DOHH2 (cell line): ENCODE data around the gene CAB39.

Experiments
- H3F3A ChIP-seq: fragments of 200-600 bp; sonication (generic), shearing (Covaris generic); 2 replicates; pipeline ENCODE4 v1.6.0; 2016; ENCODE audit warnings: antibody characterized with exemption, mild to moderate bottlenecking; ENCODE audit not compliant: control insufficient read depth, insufficient read depth
- H3K27ac ChIP-seq: fragments of 200-600 bp; sonication (generic); 2 replicates; pipeline ENCODE4 v1.5.1; 2014; ENCODE audit warnings: low read depth, mild to moderate bottlenecking, low read length, moderate library complexity
- H3K27me3 ChIP-seq: fragments of 200-600 bp; sonication (generic); 2 replicates; pipeline ENCODE4 v1.6.1; 2014; ENCODE audit warnings: mild to moderate bottlenecking, low read length, mixed read lengths; ENCODE audit not compliant: control insufficient read depth
- H3K36me3 ChIP-seq: fragments of 200-600 bp; sonication (generic); 2 replicates; pipeline ENCODE4 v1.6.1; 2014; ENCODE audit warnings: mild to moderate bottlenecking, low read length, moderate library complexity, mixed read lengths; ENCODE audit not compliant: control insufficient read depth
- H3K4me1 ChIP-seq: fragments of 200-600 bp; sonication (generic); 2 replicates; pipeline ENCODE4 v1.6.1; 2014; ENCODE audit warnings: mild to moderate bottlenecking, low read length, mixed read lengths; ENCODE audit not compliant: control insufficient read depth
- H3K4me2 ChIP-seq: fragments of 200-600 bp; sonication (generic); 2 replicates; pipeline ENCODE4 v1.6.0; 2014; ENCODE audit warnings: mild to moderate bottlenecking, low read length, moderate library complexity
- H3K4me3 ChIP-seq: fragments of 200-600 bp; sonication (generic); 2 replicates; pipeline ENCODE4 v1.5.1; 2014; ENCODE audit warnings: mild to moderate bottlenecking, low read length, mixed read lengths
- H3K79me2 ChIP-seq: fragments of 200-600 bp; sonication (generic); 2 replicates; pipeline ENCODE4 v1.6.1; 2014; ENCODE audit warnings: mild to moderate bottlenecking, low read length, mixed read lengths; ENCODE audit not compliant: control insufficient read depth
- H3K9me2 ChIP-seq: fragments of 200-600 bp; sonication (generic); replicated peaks from 2 replicates; pipeline ENCODE4 v1.6.1; 2014; ENCODE audit warnings: mild to moderate bottlenecking, low read length, mixed read lengths; ENCODE audit not compliant: control insufficient read depth
- H3K9me3 ChIP-seq: fragments of 200-600 bp; sonication (generic); 2 replicates; pipeline ENCODE4 v1.6.1; 2014; ENCODE audit warnings: antibody characterized with exemption, low read length, mixed read lengths; ENCODE audit not compliant: control insufficient read depth, insufficient read depth
- H4K20me1 ChIP-seq: fragments of 200-600 bp; sonication (generic); 2 replicates; pipeline ENCODE4 v1.6.0; 2014; ENCODE audit warnings: low read depth, mild to moderate bottlenecking, antibody characterized with exemption, low read length, moderate library complexity; ENCODE audit not compliant: control insufficient read depth, insufficient read depth
- CTCF ChIP-seq: fragments of 200-600 bp; sonication (generic); IDR thresholded peaks from one replicate; pipeline ENCODE4 v1.5.1; 2014; ENCODE audit warnings: antibody characterized with exemption, mild to moderate bottlenecking, low read depth, low read length; ENCODE audit not compliant: poor library complexity, severe bottlenecking
- EZH2phosphoT487 ChIP-seq: fragments of 200-600 bp; sonication (generic); IDR thresholded peaks from 2 replicates; pipeline ENCODE4 v1.6.1; 2017; ENCODE audit warnings: borderline replicate concordance, mild to moderate bottlenecking, antibody characterized with exemption, low read length, moderate library complexity, mixed read lengths

Gene CAB39

GRCh38 chr2:230690439-230690838, 22.2 kb upstream of the CAB39 start:
- Histone ChIP-seq H3K4me1 (no peaks in the 10 kb centered on the region), H4K20me1 (no peaks in the 10 kb centered on the region), H3K4me3 (no peak overlapping the region), H3K79me2 (no peaks in the 10 kb centered on the region), H3K36me3 (no peaks in the 10 kb centered on the region), H3F3A (no peaks in the 10 kb centered on the region), H3K9me3 (no peaks in the 10 kb centered on the region), H3K9me2 (no peaks in the 10 kb centered on the region), H3K27ac (no peak overlapping the region), H3K27me3 (peaks cover 8% of the 10 kb centered on the region; the same call in 1 of the 2 replicates), H3K4me2 (no peak overlapping the region)
- TF ChIP-seq EZH2phosphoT487: no peak
- no peak for TF ChIP-seq CTCF

- no peak overlapping the region for H3K27ac ChIP-seq
- no peaks in the 10 kb centered on the region for H3K9me2 ChIP-seq
- no peaks in the 10 kb centered on the region for H4K20me1 ChIP-seq
- H3K79me2 ChIP-seq: no peaks in the 10 kb centered on the region
- no peak overlapping the region for H3K4me2 ChIP-seq
- H3F3A ChIP-seq: no peaks in the 10 kb centered on the region
- no peak overlapping the region for H3K4me3 ChIP-seq
- no peaks in the 10 kb centered on the region for H3K36me3 ChIP-seq
- peaks cover 8% of the 10 kb centered on the region; the same call in 1 of the 2 replicates for H3K27me3 ChIP-seq
- TF ChIP-seq EZH2phosphoT487: no peak
- no peak for TF ChIP-seq CTCF
- no peaks in the 10 kb centered on the region for H3K9me3 ChIP-seq
- no peaks in the 10 kb centered on the region for H3K4me1 ChIP-seq
Observed at GRCh38 chr2:230691005-230691647, 21.5 kb upstream of the CAB39 start.

GRCh38 chr2:230692760-230693159, 19.9 kb upstream of the CAB39 start:
- Histone ChIP-seq H3K9me2 (no peaks in the 10 kb centered on the region), H3K4me3 (no peak overlapping the region), H3K36me3 (no peaks in the 10 kb centered on the region), H3K27ac (no peak overlapping the region), H4K20me1 (no peaks in the 10 kb centered on the region), H3K4me2 (no peak overlapping the region), H3K79me2 (no peaks in the 10 kb centered on the region), H3K9me3 (no peaks in the 10 kb centered on the region), H3F3A (no peaks in the 10 kb centered on the region), H3K4me1 (no peaks in the 10 kb centered on the region), H3K27me3 (peaks cover 6% of the 10 kb centered on the region; the same call in 1 of the 2 replicates)
- no peak for TF ChIP-seq CTCF
